Kidney (tissue), 14 donors: ENCODE measurements around the gene TARM1. TPM values are rescaled to one million over a fixed set of nuclear protein-coding genes. Genes with fewer than 3 reads are reported as not detected.

Experiments
- DNase-seq, 5 donors: peaks; one replicate each; pipeline ENCODE4 v3.0.0-alpha.2; 2013 to 2020
- FAIRE-seq: peaks from 2 replicates; lab custom pipeline; 2012; peaks lifted over from hg19 to GRCh38; lab: Jason Lieb, UNC
- H3K27ac ChIP-seq, 2 donors: one replicate each; pipeline ENCODE4 v1.7.0; 2013; ENCODE audit warnings: low read depth in 2 of 2, low read length in 2 of 2, inconsistent platforms in 1 of 2
- H3K27me3 ChIP-seq: one replicate; pipeline ENCODE4 v1.7.1; 2013; ENCODE audit warnings: low read length, inconsistent platforms; ENCODE audit not compliant: control insufficient read depth, insufficient read depth
- H3K36me3 ChIP-seq, 3 donors: one replicate each; pipeline versions ENCODE4 v1.7.0 to v1.7.1; 2013; ENCODE audit warnings: low read length in 3 of 3, control low read depth in 1 of 3, inconsistent platforms in 1 of 3; ENCODE audit not compliant: insufficient read depth in 3 of 3, control insufficient read depth in 2 of 3
- H3K4me1 ChIP-seq, 3 donors: one replicate each; pipeline versions ENCODE4 v1.7.0 to v1.7.1; 2013; ENCODE audit warnings: low read length in 3 of 3, inconsistent platforms in 1 of 3, low read depth in 1 of 3; ENCODE audit not compliant: control insufficient read depth in 2 of 3, insufficient read depth in 2 of 3
- H3K4me3 ChIP-seq, 3 donors: one replicate each; pipeline versions ENCODE4 v1.7.0 to v1.8.1; 2013; ENCODE audit warnings: low read length in 3 of 3, control low read depth in 1 of 3, inconsistent platforms in 1 of 3
- H3K9ac ChIP-seq, 3 donors: one replicate each; pipeline versions ENCODE4 v1.7.0 to v1.7.1; 2013; ENCODE audit warnings: low read length in 3 of 3, control low read depth in 1 of 3, inconsistent platforms in 1 of 3
- H3K9me3 ChIP-seq, 3 donors: one replicate each; pipeline versions ENCODE4 v1.7.0 to v1.7.1; 2013; ENCODE audit warnings: low read length in 3 of 3, control low read depth in 1 of 3, inconsistent platforms in 1 of 3; ENCODE audit not compliant: control insufficient read depth in 2 of 3, insufficient read depth in 1 of 3
- CTCF ChIP-seq: IDR thresholded peaks from 3 replicates; pipeline ENCODE4 v1.5.1; 2012; ENCODE audit warnings: mild to moderate bottlenecking, moderate library complexity, borderline replicate concordance; ENCODE audit not compliant: insufficient read depth; ENCODE audit errors: extremely low read depth
- intact Hi-C: fragments of 100-400 bp; cut with DNase I; formaldehyde crosslinking; loops from one replicate; pipeline ENCODE4 v1.11.1; 2022
- polyA plus RNA-seq: library from polyadenylated mRNA; stranded (reverse); fragments of 350-450 nt; fragmentation: Illumina TruSeq; extraction: RNeasy Lipid Tissue Mini Kit (QIAGEN cat#74804); gene quantifications from one replicate; pipeline ENCODE4 v1.2.3, GENCODE V29; 2014; ENCODE audit warnings: low read depth, low replicate concordance; ENCODE audit not compliant: insufficient read depth
- total RNA-seq: library from RNA; stranded (reverse); fragmentation: NEBNext Ultra II Directional; extraction: Animal tissue kit (Norgen Biotek cat#: 25700); gene quantifications from one replicate; pipeline ENCODE4 v1.2.1, GENCODE V29; 2021
- donor health status: control.
- donor health status: control.
- donor health status: control.
- donor health status: control.
- donor health status: control.
- donor health status: DM: yes; HTN: yes; CAD: no.
- donor health status: Normal renal cell carcinoma (clear cell type).

The TARM1 gene
- total and polyA plus RNA-seq, 2 donors from 2014 or later: not detected

DNA sequence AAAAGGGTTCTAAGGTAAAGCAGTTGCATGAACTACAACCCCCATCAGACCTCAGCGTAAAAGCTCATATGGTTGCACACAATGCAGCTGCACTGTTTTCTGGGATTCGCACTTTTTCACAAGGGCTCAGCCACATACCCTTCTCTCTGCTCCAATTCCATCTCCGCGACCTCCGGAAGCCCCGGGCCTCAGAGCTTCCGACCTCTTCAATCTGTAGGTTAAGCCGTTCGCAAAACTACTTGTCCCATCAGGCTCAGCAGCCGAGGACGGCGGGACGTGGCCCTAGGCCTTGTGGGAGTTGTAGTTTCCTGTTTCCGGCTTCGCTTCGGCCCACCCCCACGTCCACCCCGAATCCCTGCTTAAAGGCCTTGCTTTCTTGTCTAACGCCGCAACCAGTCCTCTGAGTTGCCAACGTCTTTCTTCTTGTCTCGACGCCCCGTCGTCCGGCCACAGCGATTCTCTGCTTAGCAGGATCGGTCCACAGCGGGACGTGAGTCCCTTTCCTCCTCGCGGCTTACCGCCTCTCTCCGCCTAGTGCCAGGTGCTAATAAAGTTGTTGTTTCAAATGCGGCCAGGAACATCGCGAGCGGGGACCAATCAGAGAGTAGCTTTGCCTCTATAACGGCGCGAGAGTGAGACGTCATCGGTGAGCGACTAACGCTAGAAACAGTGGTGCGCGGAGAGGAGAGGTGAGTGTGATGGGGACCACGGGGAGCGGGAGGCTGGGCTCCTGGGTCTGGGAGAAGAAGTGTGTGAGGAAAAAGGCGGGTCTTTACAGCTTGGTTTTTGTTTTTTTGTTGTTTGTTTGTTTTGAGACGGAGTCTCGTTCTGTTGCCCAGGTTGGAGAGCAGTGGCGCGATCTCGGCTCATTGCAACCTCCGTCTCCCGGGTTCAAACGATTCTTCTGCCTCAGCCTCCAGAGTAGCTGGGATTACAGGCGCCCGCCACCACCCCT lies 34.2 kb upstream of the TARM1 start, which contains the start of the genes PRPF31 and TFPT:
Gene PRPF31 (plus strand): TSS at position 646 of the 955 bp plus-strand sequence. CDS start 2,525 bp downstream, outside the sequence.
Gene TFPT (minus strand): TSS at position 549 of the 955 bp plus-strand sequence. CDS start 388 bp downstream, at position 161.
- Histone ChIP-seq H3K4me1 (peaks cover 0 to 17% (median 0%) of the 10 kb centered on the region in 3 donors), H3K36me3 (peaks cover 0 to 9% (median 0%) of the 10 kb centered on the region in 3 donors), H3K9me3 (no peaks in the 10 kb centered on the region), H3K4me3 (peak within 1 kb of the TSS; percentile 93 to 99 (median 94)), H3K9ac (peak within 1 kb of the TSS; percentile 79 to 96 (median 85)), H3K27me3 (no peaks in the 10 kb centered on the region), H3K27ac (peak within 1 kb of the TSS; percentile 94 to 96)
- intact Hi-C loops: no loop called here
- peak; percentile 2 for TF ChIP-seq CTCF
- peak; percentile 97 to 99 (median 98) for DNase-seq
- no peak for FAIRE-seq

DNA sequence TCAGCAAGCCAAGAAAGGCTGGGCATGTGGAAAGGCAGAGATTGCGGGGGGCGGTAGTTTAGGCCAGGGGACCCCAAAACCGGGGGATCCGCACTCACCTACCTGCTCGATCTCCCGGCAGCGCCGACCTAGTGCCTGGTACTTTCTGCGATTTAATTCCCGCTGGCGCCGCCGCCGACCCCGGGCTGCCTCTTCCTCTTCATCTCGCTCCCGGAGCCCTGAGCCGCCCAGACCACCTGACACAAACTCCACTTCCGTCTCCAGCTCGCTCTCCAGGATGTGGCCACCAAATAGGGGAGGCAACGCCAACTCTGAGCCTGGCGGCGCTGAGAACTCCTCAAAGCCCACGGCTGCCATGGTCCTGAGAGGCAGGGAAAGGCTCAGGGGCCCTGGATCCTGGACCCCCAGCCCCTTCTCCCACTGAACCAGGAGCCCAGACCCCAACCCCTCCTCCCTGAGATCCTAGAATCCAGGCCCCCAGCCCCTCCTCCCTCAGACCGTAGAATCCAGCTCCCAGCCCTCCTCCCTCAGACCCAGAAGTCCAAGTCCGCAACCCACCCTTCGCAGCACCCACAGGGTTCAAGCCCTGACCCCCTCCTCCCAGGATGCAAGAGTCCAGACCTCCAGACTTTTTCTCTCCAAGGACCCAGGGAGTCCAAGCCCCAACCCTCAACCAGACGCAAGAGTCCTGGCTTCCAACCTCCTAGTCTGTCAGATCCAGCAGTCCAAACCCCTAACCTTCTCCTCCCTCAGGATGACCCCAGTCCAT lies 33.4 kb upstream of the TARM1 start:
- Histone ChIP-seq H3K9me3 (no peaks in the 10 kb centered on the region), H3K4me3 (peak overlapping the region; percentile 93 to 99 (median 94)), H3K27ac (no peak overlapping the region), H3K9ac (peak overlapping the region; percentile 68 to 96 (median 79)), H3K27me3 (no peaks in the 10 kb centered on the region), H3K4me1 (peaks cover 0 to 17% (median 0%) of the 10 kb centered on the region in 3 donors), H3K36me3 (peaks cover 0 to 8% (median 0%) of the 10 kb centered on the region in 3 donors)
- TF ChIP-seq CTCF: no peak
- intact Hi-C loops: no loop called here
- FAIRE-seq (no peak), DNase-seq (peak in 4 of 5 donors; percentile 25 to 85 (median 59))

DNA sequence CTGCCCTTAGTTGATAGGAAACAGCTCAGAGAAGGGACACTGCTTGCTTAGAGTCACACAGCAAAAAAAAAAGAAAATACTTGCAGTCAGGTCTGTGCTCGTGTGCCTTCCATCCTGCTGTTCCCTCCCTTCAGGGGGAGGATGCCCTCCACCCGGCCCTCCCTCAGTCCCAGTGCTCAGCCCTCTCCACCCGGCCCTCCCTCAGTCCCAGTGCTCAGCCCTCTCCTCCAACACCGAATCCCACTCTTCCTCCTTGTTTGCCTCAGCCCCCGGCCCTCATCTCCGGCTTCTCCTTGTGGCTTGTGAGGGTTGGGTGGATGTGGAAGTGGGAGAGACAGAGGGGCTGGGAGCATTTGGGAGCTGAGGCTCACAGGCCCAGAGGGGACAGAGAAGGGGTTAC lies 28.5 kb upstream of the TARM1 start:
- FAIRE-seq: no peak
- intact Hi-C loops: no loop called here
- no peak for TF ChIP-seq CTCF
- Histone ChIP-seq H3K4me3 (no peak overlapping the region), H3K9me3 (no peaks in the 10 kb centered on the region), H3K27me3 (no peaks in the 10 kb centered on the region), H3K36me3 (peaks cover 0 to 12% (median 12%) of the 10 kb centered on the region in 3 donors), H3K4me1 (peaks cover 0 to 8% (median 0%) of the 10 kb centered on the region in 3 donors), H3K27ac (no peak overlapping the region), H3K9ac (no peak overlapping the region)
- DNase-seq: peak in 1 of 5 donors; percentile 82
